GM21423 (cell line): ENCODE measurements around the gene ABCC12.
"Not testable (repeated sequence)": the region's sequence is repeated elsewhere in the genome, so short reads cannot be mapped to it uniquely, and the experiment has no call there.

Experiments
- ATAC-seq: cut with Tn5 transposase; IDR thresholded peaks from one replicate; pipeline ENCODE4 v1.9.1; 2021; ENCODE audit warnings: mild to moderate bottlenecking, moderate library complexity; ENCODE audit not compliant: unreplicated experiment

The ABCC12 gene

DNA sequence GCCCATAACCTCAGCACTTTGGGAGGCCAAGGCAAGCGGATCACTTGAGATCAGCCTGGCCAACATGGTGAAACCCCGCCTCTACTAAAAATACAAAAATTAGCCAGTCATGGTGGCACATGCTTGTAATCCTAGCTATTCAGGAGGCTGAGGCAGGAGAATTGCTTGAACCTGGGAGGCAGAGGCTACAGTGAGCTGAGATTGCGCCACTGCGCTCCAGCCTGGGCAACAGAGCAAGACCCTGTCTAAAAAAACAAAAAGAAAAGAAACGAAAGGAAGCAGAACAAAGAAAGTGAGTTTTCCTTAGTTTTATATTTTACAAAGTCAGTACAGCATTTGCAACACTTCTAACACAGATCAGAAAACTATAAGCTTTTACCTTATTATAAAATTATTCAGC is 10.8 kb upstream of the ABCC12 start:
- not testable (repeated sequence) for ATAC-seq

DNA sequence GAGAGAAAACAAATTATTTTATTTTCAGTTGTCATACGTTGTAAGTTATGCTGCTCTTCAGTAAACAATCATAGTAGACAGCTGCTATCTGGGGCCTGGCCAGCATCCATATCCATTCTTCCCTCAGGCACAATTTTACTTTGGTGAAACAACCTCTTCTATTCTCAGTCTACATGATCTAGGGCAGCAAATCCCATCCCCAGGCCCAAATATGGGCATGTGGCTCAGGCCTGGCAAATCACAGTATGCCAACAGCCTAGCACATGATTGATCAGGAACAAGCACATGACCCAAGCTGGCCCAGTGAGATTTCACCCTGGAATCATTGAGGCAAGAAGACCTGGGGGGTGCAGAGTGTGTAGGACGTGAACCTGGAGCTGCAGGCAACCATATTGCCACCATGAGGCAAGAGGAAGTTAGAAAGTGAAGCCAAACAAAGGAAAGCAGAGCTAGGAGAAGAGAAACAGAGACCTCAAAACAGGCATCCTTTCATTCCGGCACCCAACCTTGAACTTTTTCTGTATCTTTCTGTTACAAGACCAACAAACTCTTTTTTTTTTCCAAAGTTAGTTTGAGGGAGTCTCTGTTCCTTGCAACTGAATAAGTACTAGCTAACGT is 10.3 kb upstream of the ABCC12 start:
- ATAC-seq, result no peak

DNA sequence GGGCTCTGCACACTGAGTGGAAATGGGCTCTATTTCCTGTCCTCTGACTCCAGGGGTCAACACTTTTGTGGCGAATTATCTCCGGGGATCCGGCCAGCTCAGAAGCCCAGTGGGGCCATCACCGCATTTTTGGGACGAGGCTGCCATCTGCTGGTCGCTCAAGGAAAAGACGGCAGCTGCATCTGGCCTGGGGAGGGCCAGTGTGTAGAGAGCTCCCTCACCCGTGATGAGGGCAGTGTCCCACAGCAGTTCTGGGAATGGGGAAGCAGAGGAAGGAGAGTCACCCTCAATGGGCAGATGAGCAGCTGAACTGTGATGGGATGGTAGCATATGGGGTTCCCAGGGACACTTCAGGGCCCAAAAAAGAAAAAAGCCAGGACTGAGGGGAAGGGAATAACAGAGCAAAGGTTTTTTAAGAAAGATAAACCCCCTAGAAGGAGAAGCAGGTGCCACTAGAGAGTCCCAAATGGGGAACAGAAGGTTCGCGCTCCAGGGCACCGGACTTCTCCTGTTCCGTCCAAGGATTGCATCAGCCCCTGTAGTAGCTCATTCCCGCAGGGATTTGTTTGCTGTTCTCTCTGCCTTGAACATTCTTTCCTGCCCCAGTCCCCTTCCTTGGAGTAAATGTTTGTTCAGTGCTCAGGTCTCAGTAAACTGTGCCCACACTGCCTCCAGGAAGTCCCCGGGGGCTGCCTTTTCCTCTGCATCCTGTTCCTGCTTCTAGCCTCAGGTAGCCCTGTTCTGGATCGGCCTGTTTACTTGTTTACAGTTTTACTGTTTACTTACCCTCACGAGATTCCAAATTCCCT is 9.3 kb upstream of the ABCC12 start:
- peak; percentile 85 for ATAC-seq

DNA sequence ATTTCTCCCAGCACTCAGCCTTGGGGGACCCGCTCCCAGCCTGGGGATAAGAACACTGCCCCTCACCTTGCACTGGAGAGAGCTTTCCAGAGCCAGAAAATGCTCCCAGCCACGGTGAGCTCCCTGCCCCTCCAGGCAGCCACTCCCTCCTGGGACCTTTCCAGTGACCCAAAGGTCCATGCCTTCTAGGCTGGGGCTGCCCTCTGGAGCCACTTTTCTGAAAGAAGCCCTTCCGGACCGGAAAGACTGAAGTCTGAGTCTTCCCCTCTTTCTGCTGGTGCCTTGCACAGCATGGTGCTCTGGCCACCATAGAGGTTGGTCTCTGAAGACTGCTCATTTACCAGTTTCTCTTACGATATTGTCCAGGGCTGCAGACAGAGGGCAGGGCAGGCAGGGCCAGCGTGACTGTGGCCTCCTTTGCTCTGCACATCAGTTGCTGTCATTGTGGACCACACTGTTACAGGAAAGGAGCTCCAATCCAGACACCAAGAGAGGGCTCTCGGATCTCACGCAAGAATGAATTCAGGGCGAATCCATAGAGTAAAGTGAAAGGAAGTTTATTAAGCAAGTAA is 7.1 kb upstream of the ABCC12 start:
- ATAC-seq, result no peak

- no peak for ATAC-seq
Observed at GRCh38 chr16:48161906-48162305, 6.1 kb upstream of the ABCC12 start.

DNA sequence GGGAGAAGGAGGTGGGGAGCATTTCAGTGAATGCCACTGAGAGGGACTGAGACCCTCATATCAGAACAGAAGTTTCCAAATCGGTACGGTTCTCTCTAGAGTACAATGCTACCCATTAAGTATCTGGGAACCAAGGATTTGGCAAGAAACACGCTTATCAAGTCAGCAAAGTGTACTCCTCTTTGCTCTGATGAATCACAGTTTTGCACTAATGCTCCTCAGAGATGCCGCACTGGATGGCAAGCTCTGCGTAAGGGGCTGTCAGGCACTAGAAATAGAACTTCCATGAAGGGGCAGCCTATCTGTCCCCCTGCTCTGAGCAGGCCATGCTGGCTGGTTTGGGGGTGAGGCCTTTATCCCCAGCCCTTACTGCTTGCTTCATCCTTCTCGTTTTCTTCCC is 4.8 kb upstream of the ABCC12 start:
- ATAC-seq, result no peak

- ATAC-seq, result peak; percentile 83
Observed at GRCh38 chr16:48158296-48158695, 2.5 kb upstream of the ABCC12 start.

GRCh38 chr16:48157794-48158193 is 2.0 kb upstream of the ABCC12 start:
- no peak for ATAC-seq

- ATAC-seq, result no peak
Observed at GRCh38 chr16:48157302-48157701, 1.5 kb upstream of the ABCC12 start.

GRCh38 chr16:48156790-48157209 is 1.0 kb upstream of the ABCC12 start:
- no peak for ATAC-seq

DNA sequence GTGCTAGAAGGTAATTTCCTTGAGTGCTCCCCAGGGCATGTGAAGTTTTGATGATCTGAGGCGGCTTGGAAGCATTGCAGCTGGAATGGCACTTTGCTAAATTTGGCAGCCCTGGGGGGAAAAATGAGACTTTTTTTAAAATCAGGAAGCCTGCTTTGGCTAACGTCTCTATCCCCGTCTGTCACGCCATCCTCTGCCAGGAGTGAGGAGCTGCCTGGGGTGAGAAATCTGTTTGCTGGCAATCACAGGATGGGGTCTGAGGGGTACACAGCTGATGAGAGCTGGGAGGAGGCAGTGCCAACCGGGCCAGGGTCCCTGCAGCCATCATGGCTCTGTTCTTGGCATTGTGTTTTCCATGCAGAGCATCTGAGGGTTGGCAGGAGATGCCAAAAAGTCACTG is 2.0 kb downstream of the ABCC12 start:
- no peak for ATAC-seq

DNA sequence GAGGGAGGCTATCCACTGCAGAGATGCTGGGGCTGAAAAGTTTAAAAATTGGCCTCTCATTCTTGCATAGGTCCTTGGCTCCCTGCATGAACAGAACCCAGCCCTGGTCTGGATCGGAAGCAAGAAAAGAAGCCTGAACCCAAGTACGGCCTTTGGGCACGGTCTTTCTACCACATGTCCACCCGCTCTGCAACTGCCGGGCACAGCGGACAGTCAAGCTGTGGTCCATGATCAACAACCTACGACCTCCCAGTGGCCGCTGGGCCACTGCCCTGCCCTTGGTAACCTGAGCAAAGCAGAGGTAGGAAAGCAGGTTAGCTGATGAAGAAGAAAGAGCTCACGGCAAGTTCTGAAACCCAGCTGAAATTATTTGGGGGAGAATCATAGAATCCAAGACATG is 3.6 kb downstream of the ABCC12 start:
- ATAC-seq, result no peak

DNA sequence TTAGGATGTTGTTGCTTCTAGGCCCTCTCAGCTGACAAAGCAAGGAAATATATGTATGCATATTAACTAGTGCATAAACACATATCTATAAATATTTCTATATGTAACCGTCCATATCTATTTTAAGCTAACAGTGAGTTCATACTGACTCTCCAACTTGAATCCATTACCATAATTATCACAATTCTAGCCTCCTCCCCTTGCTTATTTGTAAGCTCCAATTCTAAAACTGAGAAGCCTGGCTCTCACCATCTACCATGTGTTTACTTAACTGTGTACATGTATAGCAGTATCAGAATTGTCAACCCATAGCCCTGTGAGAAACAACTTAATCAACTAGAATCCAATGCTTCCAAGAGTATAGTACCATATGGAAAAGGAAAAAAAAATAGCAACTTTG is 5.1 kb downstream of the ABCC12 start:
- no peak for ATAC-seq

DNA sequence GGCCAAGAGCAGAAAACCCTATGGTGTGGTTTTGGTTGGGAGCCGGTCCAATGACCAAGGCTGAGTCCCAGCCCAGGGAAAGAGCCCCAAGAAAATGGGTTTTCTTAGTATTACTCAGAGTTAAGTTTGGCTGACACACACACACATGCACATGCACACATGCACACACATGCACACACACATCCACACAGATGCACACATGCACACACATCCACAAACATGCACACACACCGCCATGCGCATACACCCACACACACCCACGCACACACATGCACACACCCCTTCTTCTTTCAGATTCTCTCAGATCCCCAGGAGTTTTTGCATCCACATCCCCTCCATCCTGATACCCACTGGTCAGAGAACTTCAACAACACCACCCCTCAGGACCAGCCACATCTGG is 9.1 kb downstream of the ABCC12 start:
- no peak for ATAC-seq

GRCh38 chr16:48146131-48146530 is 9.7 kb downstream of the ABCC12 start:
- ATAC-seq, result no peak

GRCh38 chr16:48143812-48144368 is 11.9 kb downstream of the ABCC12 start:
- ATAC-seq, result no peak

DNA sequence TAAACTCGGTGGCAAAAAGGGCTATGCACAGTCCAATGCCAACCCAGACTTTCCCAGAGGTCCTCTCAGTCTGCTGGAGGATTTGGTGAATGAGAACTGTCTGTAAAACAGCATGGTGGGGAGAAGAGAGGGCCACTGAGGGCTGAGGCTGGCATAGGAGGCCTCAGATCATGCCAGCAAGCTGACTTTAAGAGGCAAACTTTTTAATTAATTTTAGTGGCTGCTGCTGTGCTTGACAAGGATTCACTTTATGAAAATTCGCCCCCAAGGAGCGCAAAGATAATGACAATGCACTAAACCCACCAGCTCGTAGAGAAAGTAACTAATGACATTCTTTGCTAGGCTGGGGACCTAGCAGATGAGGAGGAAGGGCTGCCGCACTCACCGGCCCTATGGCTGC is 15.0 kb downstream of the ABCC12 start:
- no peak for ATAC-seq

DNA sequence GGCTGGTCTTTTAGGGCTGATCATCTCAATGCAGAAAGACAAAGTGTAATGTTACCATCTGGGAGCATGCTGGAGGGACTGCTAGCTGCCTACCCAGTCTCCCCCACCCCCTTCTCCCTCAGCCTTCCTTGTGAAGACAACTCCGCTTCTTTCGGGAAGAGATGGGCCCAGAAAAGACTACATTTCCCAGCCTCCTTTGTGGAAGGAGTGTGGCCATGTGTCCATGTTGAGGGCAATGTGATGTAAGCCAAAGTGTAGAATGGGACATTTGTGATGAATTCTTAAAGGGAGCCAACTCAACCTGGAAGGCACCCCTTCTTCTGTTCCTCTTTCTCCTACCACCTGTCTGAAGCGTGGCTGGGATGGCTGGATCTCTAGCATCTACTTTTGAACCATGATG is 16.3 kb downstream of the ABCC12 start:
- ATAC-seq, result no peak

- no peak for ATAC-seq
Observed at GRCh38 chr16:48138543-48138942, 17.2 kb downstream of the ABCC12 start.

DNA sequence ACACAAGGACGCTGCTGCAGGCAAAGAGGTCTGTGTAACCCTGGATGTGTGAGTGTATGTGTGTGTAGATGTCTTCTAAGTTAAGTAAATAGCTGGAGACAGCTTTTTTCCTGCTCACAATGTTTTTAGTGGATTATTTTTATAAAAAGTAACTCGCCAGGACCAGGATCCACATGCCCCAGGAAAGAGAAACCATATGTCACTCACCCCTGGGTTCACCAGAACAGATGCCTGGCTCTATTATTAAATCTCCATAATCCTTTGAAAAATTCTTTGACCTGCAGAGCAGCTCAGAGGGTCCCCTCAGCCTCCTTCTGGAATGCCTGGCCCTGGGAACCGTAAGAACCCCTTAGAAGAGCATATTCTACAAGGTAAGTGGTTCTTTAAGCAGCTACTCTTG is 18.0 kb downstream of the ABCC12 start:
- no peak for ATAC-seq

- no peak for ATAC-seq
Observed at GRCh38 chr16:48136547-48137360, 19.0 kb downstream of the ABCC12 start.
